Duodenal mucosa (tissue), 2 donors: ENCODE results near the gene OSBPL9.

Experiments
- H3K27ac ChIP-seq: one replicate; pipeline ENCODE4 v1.7.0; 2013; ENCODE audit warnings: low read depth, low read length
- H3K27me3 ChIP-seq, 2 donors: one replicate each; pipeline ENCODE4 v1.7.0; 2013; ENCODE audit warnings: low read length in 2 of 2, control low read depth in 1 of 2; ENCODE audit not compliant: insufficient read depth in 2 of 2, control insufficient read depth in 1 of 2
- H3K36me3 ChIP-seq, 2 donors: one replicate each; pipeline ENCODE4 v1.7.0; 2013; ENCODE audit warnings: low read length in 2 of 2, control low read depth in 1 of 2; ENCODE audit not compliant: insufficient read depth in 2 of 2, control insufficient read depth in 1 of 2
- H3K4me1 ChIP-seq, 2 donors: one replicate each; pipeline ENCODE4 v1.7.0; 2013; ENCODE audit warnings: low read length in 2 of 2, control low read depth in 1 of 2; ENCODE audit not compliant: insufficient read depth in 2 of 2, control insufficient read depth in 1 of 2
- H3K4me3 ChIP-seq, 2 donors: one replicate each; pipeline ENCODE4 v1.7.0; 2013; ENCODE audit warnings: low read length in 2 of 2, low read depth in 1 of 2
- H3K9ac ChIP-seq, 2 donors: one replicate each; pipeline ENCODE4 v1.7.0; 2013; ENCODE audit warnings: low read length in 2 of 2, low read depth in 1 of 2
- H3K9me3 ChIP-seq, 2 donors: one replicate each; pipeline ENCODE4 v1.7.0; 2013; ENCODE audit warnings: low read length in 2 of 2, control low read depth in 1 of 2; ENCODE audit not compliant: control insufficient read depth in 1 of 2

The OSBPL9 gene

DNA sequence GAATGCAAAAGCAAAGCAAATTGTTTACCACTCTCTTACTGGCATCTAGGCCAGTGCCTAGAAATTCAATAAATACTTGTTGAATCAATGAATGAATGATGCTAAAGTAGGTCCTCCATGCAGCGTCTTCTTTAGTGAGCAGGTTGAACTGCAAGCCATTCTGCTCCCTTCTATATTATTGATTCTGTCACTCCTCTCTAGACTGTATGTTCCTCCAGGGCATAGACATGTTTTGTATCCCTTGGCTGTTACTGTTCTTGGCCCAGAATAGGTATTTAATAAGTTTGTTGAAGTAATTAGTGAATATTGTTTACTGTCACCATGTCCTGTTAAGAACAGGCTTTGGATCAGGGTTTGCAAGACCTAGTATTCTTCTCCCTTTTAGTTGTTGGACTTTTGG lies 43.7 kb downstream of the OSBPL9 start:
- Histone ChIP-seq H3K27me3 (no peaks in the 10 kb centered on the region), H3K27ac (no peak overlapping the region), H3K4me3 (no peak overlapping the region), H3K9me3 (no peaks in the 10 kb centered on the region), H3K4me1 (no peaks in the 10 kb centered on the region), H3K36me3 (peaks cover 0 to under 1% of the 10 kb centered on the region in 2 donors), H3K9ac (no peak overlapping the region)

- Histone ChIP-seq H3K9me3 (no peaks in the 10 kb centered on the region), H3K9ac (no peak overlapping the region), H3K4me1 (no peaks in the 10 kb centered on the region), H3K4me3 (no peak overlapping the region), H3K27me3 (no peaks in the 10 kb centered on the region), H3K27ac (no peak overlapping the region), H3K36me3 (no peaks in the 10 kb centered on the region)
Measured at GRCh38 chr1:51661081-51661518, 44.2 kb downstream of the OSBPL9 start.

GRCh38 chr1:51663105-51663504 lies 46.2 kb downstream of the OSBPL9 start:
- Histone ChIP-seq H3K9me3 (no peaks in the 10 kb centered on the region), H3K9ac (no peak overlapping the region), H3K4me1 (no peaks in the 10 kb centered on the region), H3K36me3 (no peaks in the 10 kb centered on the region), H3K4me3 (no peak overlapping the region), H3K27me3 (no peaks in the 10 kb centered on the region), H3K27ac (no peak overlapping the region)

GRCh38 chr1:51663721-51664120 lies 46.8 kb downstream of the OSBPL9 start:
- Histone ChIP-seq H3K4me1 (no peaks in the 10 kb centered on the region), H3K9ac (no peak overlapping the region), H3K27me3 (no peaks in the 10 kb centered on the region), H3K27ac (no peak overlapping the region), H3K36me3 (no peaks in the 10 kb centered on the region), H3K9me3 (no peaks in the 10 kb centered on the region), H3K4me3 (no peak overlapping the region)

DNA sequence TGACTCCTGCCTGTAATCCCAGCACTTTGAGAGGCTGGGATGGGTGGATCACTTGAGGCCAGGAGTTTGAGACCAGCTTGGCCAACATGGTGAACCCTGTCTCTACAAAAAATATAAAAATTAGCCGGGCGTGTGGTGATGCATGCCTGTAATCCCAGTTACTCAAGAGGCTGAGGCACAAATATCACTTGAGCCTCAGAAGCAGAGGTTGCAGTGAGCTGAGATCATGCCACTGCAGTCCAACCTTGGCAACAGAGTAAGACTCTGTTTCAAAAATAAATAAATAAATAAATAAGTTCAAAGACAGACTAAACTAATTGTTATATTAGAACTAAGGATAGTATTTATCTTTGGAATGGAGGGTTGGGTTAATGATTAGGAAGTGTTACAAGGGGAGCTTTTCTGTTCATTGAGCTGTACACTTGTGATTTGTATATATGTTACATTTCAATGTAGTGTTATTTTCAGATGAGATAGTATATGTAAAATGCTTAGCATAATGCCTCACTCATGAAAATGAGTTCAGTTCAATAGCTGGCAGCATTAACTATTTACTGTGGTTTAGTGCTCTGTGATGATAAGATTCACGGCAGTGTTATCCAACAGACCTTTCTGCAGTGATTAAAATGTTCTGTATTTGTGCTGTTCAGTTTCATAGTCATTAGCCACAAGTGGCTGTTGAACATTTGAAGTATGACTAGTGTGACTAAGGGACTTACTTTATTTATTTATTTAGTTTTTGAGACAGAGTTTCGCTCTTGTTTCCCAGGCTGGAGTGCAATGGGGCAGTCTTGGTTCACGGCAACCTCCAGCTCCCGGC lies 47.7 kb downstream of the OSBPL9 start:
- no peaks in the 10 kb centered on the region for H3K27me3 ChIP-seq
- no peak overlapping the region for H3K4me3 ChIP-seq
- no peaks in the 10 kb centered on the region for H3K9me3 ChIP-seq
- H3K36me3 ChIP-seq = no peaks in the 10 kb centered on the region
- H3K4me1 ChIP-seq = no peaks in the 10 kb centered on the region
- H3K27ac ChIP-seq = no peak overlapping the region
- no peak overlapping the region for H3K9ac ChIP-seq

DNA sequence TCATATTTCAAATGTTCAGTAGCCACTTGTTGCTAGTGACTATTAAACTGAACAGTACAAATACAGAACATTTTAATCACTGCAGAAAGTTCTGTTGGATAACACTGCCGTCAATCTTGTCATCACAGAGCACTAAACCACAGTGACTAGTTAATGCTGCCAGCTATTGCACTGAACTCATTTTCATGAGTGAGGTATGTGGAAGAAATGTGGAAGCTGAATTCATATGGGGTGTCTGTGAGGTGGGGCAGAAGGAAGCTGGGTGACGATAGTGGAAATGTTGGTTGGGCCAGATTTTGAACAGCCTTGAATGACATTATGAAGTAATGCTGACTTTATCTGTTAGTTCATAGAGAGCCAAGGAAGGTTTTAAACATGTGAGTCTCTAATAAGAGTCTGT lies 49.6 kb downstream of the OSBPL9 start:
- H3K27ac ChIP-seq = no peak overlapping the region
- no peak overlapping the region for H3K9ac ChIP-seq
- no peaks in the 10 kb centered on the region for H3K27me3 ChIP-seq
- no peaks in the 10 kb centered on the region for H3K9me3 ChIP-seq
- H3K4me3 ChIP-seq = no peak overlapping the region
- H3K4me1 ChIP-seq = no peaks in the 10 kb centered on the region
- H3K36me3 ChIP-seq = no peaks in the 10 kb centered on the region

GRCh38 chr1:51667561-51667960 lies 50.7 kb downstream of the OSBPL9 start:
- no peak overlapping the region for H3K27ac ChIP-seq
- H3K27me3 ChIP-seq = no peaks in the 10 kb centered on the region
- H3K4me1 ChIP-seq = no peaks in the 10 kb centered on the region
- no peaks in the 10 kb centered on the region for H3K9me3 ChIP-seq
- no peak overlapping the region for H3K4me3 ChIP-seq
- no peaks in the 10 kb centered on the region for H3K36me3 ChIP-seq
- H3K9ac ChIP-seq = no peak overlapping the region

GRCh38 chr1:51669272-51669671 lies 52.4 kb downstream of the OSBPL9 start:
- no peaks in the 10 kb centered on the region for H3K4me1 ChIP-seq
- H3K9ac ChIP-seq = no peak overlapping the region
- H3K36me3 ChIP-seq = no peaks in the 10 kb centered on the region
- no peak overlapping the region for H3K27ac ChIP-seq
- H3K27me3 ChIP-seq = no peaks in the 10 kb centered on the region
- no peak overlapping the region for H3K4me3 ChIP-seq
- H3K9me3 ChIP-seq = no peaks in the 10 kb centered on the region

- H3K36me3 ChIP-seq = no peaks in the 10 kb centered on the region
- no peak overlapping the region for H3K4me3 ChIP-seq
Measured at GRCh38 chr1:51669816-51670215, 52.9 kb downstream of the OSBPL9 start.

DNA sequence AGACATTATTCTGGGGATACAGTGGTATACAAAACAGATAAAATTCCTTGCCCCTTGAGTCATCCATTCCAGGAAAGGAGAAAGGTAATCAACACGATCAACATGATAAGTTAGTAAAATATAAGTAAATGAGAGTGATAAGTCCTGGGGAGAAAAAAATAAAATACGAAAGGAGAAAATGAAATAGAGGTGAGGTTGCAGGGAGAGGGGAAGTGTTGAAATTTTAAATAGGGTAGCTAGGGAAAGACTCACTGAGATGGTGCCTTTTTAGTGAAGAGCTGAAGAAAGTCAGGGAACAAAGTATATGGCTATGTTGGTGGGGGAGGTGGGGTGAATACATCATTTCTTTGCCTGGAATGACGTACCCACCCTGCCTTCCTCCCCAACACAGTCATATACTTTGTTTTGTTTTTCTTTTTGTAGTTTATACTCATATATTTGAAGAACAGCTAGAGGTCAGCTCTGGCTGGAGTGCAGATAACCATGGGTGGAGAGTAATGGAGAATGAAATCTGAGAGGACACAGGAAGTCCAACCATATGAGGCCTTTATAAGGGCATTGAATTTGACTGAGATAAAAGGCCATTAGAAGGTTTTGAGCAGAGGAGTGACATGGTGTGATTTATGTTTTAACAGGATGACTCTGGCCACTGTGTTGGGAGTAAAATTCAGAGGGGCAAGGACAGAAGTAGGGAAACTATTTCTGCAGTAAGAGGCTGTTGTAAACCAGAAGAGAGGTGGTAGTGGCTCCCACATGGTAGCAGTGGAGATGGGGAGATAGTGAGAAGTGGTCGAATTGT lies 54.8 kb downstream of the OSBPL9 start:
- H3K4me3 ChIP-seq = no peak overlapping the region
- H3K27ac ChIP-seq = no peak overlapping the region
- H3K9me3 ChIP-seq = no peaks in the 10 kb centered on the region
- no peak overlapping the region for H3K9ac ChIP-seq
- H3K36me3 ChIP-seq = no peaks in the 10 kb centered on the region
- H3K27me3 ChIP-seq = no peaks in the 10 kb centered on the region
- no peaks in the 10 kb centered on the region for H3K4me1 ChIP-seq

More at GRCh38 chr1:51669816-51670215, 52.9 kb downstream of the OSBPL9 start:
- Histone ChIP-seq H3K9me3 (no peaks in the 10 kb centered on the region), H3K9ac (no peak overlapping the region), H3K27ac (no peak overlapping the region), H3K4me1 (no peaks in the 10 kb centered on the region), H3K27me3 (no peaks in the 10 kb centered on the region)
